D341Med (cell line): Measurements from ENCODE around the gene PCDH9.
A peak's percentile ranks its signal among the peaks of the same experiment; 100 is the strongest.
"Not testable (repeated sequence)": the region's sequence is repeated elsewhere in the genome, so short reads cannot be mapped to it uniquely, and the experiment has no call there.

Experiments used
- DNase-seq: peaks from one replicate; pipeline ENCODE4 v3.0.0; 2012; ENCODE audit warnings: low spot score

Gene PCDH9

GRCh38 chr13:66659701-66660467, 570.3 kb downstream of the PCDH9 start:
- DNase-seq, result no peak

DNA sequence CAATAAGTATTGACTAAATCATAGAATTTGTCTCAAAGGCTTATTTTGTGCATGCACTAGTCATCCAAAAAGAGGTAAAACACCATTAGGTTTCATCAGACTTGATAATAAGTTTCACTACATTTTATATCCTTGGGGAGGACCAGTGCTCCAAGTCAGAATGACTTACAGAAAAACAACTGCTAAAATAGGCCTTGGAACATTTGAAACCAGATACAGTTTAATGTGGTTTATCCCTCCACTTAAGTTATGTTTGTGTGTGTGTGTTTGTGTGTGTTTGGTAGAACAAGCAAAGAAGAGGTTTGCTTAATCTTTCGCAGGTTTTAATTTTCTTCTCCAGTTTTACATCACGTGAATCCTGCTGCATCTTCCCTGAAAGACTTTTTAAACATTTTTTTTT, 570.9 kb downstream of the PCDH9 start:
- DNase-seq, result no peak

DNA sequence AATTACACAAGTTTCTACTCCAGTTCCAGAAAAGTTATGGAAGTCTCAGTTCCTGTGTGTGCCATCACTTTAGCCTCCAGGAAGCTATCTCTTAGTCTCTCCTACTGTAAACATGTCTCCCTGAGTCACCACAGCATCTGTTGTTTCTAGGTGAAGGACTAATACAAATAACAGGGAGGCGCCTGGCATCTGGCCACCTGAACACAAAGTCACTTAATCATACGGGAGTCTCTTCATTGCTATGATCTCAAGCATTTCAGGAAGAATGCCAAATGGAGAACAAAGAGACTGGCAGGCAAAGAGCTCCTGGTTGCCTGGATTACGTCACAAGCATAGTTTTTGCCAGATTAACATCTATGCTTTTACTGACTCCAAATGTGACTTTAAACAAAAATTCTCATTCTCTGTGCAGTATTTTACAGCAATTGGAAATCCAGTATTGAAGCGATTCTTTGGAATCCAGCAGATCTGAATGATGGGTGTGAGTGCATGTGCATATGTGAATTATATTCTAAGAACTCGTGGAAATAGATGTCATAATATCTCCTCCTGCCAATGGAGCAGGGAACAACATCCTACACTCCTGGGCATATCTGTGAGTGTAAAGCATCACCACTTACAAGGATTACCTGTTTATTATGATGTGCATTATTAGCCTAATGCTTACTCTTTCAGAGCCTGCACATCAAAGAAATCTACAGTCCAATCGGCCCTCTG, 572.8 kb downstream of the PCDH9 start:
- peak; percentile 67 for DNase-seq

DNA sequence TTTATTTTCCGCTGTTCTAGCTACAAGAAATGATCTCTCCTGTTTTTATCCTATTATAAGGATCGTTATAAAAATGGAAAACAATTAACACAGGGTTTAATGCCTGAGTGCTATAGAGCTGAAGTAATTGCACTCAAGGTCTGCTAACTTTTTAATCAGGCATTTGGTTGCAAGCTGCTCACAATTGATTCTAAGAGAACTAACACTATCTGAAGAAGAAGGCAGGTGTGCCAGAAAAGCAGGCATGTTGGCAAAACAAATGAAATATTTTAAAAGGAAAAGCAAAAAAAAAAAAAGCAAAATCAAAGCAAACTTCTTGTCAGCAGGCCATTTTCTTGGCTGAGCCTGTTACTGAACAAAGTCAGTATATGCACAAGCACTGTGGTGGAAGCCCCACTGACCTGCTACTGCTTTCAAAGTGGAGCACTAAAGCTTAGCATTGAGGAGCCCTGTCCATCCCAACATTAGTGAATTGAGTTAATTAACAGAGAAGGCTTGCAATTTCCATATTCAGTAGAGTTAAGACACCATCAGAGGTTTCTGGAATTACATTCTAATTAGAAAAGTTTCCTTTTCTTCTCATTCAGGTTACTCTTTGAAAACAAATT, 574.2 kb downstream of the PCDH9 start:
- DNase-seq, result no peak

- no peak for DNase-seq
These were observed 585.2 kb downstream of the PCDH9 start for GRCh38 chr13:66644855-66645460.

- no peak for DNase-seq
These were observed 589.9 kb downstream of the PCDH9 start for GRCh38 chr13:66640231-66640630.

GRCh38 chr13:66639044-66639443, 591.1 kb downstream of the PCDH9 start:
- DNase-seq, result no peak

GRCh38 chr13:66635526-66635925, 594.6 kb downstream of the PCDH9 start:
- DNase-seq, result no peak

GRCh38 chr13:66634384-66634783, 595.8 kb downstream of the PCDH9 start:
- DNase-seq, result no peak

DNA sequence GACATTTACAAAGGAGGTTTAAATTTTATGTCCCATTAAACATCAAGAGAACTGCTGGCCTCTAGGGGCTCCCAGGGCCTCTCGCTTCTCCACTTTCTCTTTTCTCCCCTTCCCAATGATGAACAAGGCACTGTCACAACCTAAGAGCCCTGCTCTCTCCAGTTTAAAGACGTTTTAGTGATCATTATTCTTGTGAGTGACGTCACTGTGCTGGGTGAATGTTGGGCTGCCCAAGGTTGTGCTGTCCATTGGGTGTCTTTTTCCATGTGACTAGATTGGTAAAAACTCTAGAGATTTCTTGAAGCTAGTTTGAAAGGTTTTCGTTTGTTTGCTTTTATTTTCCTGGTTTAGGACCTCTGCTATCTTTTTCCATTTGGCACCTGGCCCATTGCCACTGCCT, 602.6 kb downstream of the PCDH9 start:
- DNase-seq, result no peak

- DNase-seq, result no peak
These were observed 605.8 kb downstream of the PCDH9 start for GRCh38 chr13:66624302-66624701.

GRCh38 chr13:66623129-66623820, 606.9 kb downstream of the PCDH9 start:
- no peak for DNase-seq

- DNase-seq, result not testable (repeated sequence)
These were observed 608.2 kb downstream of the PCDH9 start for GRCh38 chr13:66621906-66622447.

GRCh38 chr13:66618702-66619101, 611.4 kb downstream of the PCDH9 start:
- DNase-seq, result peak; percentile 43

DNA sequence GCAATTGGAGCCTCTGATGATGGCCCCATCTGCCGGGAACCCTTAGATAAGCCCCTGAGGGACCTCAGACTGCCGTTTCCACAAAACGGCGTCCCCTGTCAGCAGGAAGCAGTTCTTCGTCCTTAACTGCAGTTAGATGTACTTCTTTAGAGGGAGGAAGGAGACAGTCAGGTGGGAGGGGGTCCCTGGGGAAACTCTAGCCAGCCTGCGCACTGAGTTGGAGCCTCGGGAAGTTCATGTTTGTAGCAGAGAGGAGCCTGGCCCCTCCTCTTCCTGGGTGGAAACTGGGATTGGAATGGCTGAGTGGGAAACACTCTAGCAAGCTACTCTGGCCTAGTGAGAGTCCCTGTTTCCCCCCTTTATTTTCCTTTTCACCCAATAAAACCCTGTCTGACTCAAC, 612.4 kb downstream of the PCDH9 start:
- no peak for DNase-seq

- peak; percentile 40 for DNase-seq
These were observed 617.2 kb downstream of the PCDH9 start for GRCh38 chr13:66612983-66613382.

GRCh38 chr13:66586489-66586888, 643.6 kb downstream of the PCDH9 start:
- DNase-seq, result no peak

DNA sequence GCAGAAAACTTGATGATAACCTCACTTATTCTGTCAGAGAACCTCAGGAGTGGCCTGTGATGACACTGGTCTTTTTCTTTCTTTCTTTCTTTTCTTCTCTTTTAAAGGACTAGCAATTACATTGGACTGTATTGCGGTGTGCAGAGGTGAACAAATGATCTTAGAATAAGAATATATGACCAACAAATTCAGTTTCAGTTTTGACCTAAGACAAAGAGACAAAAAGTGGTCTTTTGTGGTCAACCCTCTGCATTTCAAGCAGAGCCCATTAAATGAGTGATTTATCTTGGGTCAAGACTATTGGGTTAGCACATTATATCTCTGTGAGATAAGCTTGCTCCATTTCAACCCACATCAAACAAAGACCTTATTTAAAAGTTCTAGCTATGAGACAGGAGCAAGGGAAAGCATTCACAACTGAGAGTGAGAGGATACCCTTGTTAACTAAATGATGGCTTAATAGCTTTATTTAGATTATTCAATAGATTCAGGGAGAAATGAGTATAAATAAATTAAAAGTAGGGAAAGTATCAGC, 644.4 kb downstream of the PCDH9 start:
- DNase-seq, result no peak

DNA sequence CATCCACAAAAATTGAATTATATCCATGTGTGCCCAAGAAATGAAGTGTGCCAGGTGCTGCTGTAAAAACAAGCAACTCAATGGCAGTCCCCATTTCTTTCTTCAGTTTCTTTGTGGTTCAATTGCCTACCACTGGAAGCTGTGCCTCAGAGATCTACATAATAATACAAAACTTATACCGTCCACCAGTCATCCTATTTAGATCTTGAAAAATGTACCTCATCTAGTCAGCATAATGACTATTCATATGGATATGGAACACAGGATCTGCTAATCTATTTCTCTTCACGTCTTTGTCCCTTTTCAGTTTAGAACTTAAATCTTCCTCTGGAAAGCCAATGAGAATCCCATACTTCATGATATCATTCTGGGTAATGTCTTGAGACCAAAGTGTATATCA, 648.5 kb downstream of the PCDH9 start:
- DNase-seq, result no peak

DNA sequence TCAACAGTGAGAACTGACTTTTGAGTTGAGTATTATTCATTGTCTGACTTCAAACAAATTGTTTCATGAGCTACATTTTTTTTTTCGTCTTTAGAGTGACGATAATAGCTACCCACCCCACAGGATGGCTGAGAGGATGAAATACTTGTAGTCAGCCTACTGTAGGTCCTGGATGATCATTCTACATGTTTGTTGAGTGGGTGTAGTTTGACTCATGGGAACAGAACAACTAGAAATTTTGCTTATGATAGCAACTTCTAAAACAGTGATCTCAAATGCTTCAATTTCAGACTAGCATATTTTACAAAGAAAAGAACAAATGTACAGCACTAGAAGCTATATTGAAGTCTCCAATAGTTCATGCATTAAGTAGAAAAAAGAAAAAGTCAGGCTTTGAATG, 651.8 kb downstream of the PCDH9 start:
- DNase-seq, result no peak

DNA sequence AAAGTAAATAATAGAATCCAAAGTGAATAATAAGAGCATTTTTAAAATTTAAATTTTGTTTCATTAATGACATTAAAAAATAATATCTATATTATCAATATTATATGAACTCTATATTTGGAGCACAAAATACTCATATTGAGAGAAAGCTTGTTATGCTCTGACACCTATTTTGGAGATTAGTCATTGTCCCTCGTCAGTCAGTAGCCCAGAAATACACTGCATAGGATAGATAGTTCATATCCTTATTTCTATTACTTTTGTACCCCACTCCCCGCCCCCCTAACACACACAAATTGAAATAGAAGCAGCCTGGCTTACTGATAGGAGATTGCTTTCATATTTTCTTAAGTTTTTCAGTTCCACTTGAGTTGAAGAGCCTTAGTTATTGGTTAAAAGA, 652.8 kb downstream of the PCDH9 start:
- DNase-seq, result no peak

DNA sequence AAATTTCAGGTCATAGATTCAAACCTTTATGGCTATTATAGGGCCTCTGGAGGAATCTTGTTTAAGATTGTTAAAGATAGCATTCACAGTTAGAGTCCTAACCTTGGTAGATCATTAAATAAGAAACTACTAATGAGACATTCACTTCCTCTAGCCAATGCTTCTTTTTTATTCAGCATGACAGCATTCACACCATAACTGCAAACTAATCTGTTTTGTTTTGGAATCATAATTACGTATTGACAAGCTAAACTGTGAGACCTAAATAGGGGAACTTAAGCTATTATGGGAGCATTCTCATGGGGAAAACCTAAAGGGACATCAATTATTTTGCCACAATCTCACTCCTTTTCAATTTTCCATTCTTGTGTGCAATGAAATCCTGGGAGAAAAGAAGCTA, 653.8 kb downstream of the PCDH9 start:
- DNase-seq, result no peak
